Lung (tissue), 12 donors: ENCODE data around the gene IRF8. TPM values are rescaled to one million over a fixed set of nuclear protein-coding genes. Genes with fewer than 3 reads are reported as not detected.

ENCODE experiments used
- ATAC-seq: fragments of 200-7000 bp; cut with Tn5 transposase; one replicate; pipeline ENCODE4 v1.9.1; 2020; ENCODE audit warnings: moderate number of reproducible peaks; ENCODE audit not compliant: insufficient read depth, low FRiP score
- DNase-seq, 3 donors: peaks; one replicate each; pipeline ENCODE4 v3.0.0-alpha.2; 2013 to 2017
- H3K27ac ChIP-seq, 2 donors: one replicate each; pipeline ENCODE4 v1.5.1; 2013; ENCODE audit warnings: mild to moderate bottlenecking in 2 of 2, moderate library complexity in 2 of 2, control low read depth in 1 of 2, inconsistent platforms in 1 of 2, low read depth in 1 of 2, low read length in 1 of 2
- H3K27me3 ChIP-seq, 3 donors: one replicate each; pipeline ENCODE4 v1.5.1; 2013; ENCODE audit warnings: low read length in 2 of 3; ENCODE audit not compliant: control insufficient read depth in 3 of 3, insufficient read depth in 3 of 3
- H3K36me3 ChIP-seq, 4 donors: one replicate each; pipeline ENCODE4 v1.5.1; 2013; ENCODE audit warnings: low read length in 4 of 4, mild to moderate bottlenecking in 1 of 4, moderate library complexity in 1 of 4; ENCODE audit not compliant: control insufficient read depth in 4 of 4, insufficient read depth in 4 of 4
- H3K4me1 ChIP-seq, 5 donors: one replicate each; pipeline ENCODE4 v1.5.1; 2013; ENCODE audit warnings: low read length in 5 of 5, mild to moderate bottlenecking in 2 of 5, moderate library complexity in 1 of 5; ENCODE audit not compliant: control insufficient read depth in 5 of 5, insufficient read depth in 5 of 5
- H3K4me3 ChIP-seq: one replicate; pipeline ENCODE4 v1.5.1; 2013; ENCODE audit warnings: mild to moderate bottlenecking, control low read depth, moderate library complexity
- H3K9ac ChIP-seq, 2 donors: one replicate each; pipeline ENCODE4 v1.5.1; 2013; ENCODE audit warnings: low read length in 2 of 2, control low read depth in 1 of 2; ENCODE audit not compliant: insufficient read depth in 1 of 2
- H3K9me3 ChIP-seq, 4 donors: one replicate each; pipeline ENCODE4 v1.5.1; 2013; ENCODE audit warnings: low read length in 3 of 4, mild to moderate bottlenecking in 1 of 4, moderate library complexity in 1 of 4; ENCODE audit not compliant: control insufficient read depth in 4 of 4, insufficient read depth in 3 of 4
- CTCF ChIP-seq: IDR thresholded peaks from 2 replicates; pipeline ENCODE4 v1.5.1; 2012; ENCODE audit warnings: mild to moderate bottlenecking; ENCODE audit errors: control extremely low read depth, extremely low read depth
- WGBS, 2 donors: extraction: QIAGEN DNeasy Blood & Tissue Kit; methylation state at CpG; one replicate each; pipeline ENCODE4 v1.1.7; 2013; 5-methylcytosine and 5-hydroxymethylcytosine counted together
- polyA plus RNA-seq, 2 donors: library from polyadenylated mRNA; stranded (reverse); fragments of 200-250 nt; gene quantifications; one replicate each; pipeline ENCODE4 v1.2.1, GENCODE V29; 2013
- total RNA-seq, 2 donors: library from RNA; depleted of rRNA in 1 of 2; stranded (reverse); fragments of >200 nt in 1 of 2; gene quantifications; one replicate each; pipeline ENCODE4 v1.2.1, GENCODE V29; 2014 to 2021
- donor health status: control.
- donor health status: control.
- donor health status: Bipolar disorder and iron deficiency.
- donor health status: healthy.
- donor health status: DM: yes; HTN: yes; CAD: no.

The IRF8 gene
- total and polyA plus RNA-seq, 4 donors: 7.3 to 48.3 (median 37.0) TPM

DNA sequence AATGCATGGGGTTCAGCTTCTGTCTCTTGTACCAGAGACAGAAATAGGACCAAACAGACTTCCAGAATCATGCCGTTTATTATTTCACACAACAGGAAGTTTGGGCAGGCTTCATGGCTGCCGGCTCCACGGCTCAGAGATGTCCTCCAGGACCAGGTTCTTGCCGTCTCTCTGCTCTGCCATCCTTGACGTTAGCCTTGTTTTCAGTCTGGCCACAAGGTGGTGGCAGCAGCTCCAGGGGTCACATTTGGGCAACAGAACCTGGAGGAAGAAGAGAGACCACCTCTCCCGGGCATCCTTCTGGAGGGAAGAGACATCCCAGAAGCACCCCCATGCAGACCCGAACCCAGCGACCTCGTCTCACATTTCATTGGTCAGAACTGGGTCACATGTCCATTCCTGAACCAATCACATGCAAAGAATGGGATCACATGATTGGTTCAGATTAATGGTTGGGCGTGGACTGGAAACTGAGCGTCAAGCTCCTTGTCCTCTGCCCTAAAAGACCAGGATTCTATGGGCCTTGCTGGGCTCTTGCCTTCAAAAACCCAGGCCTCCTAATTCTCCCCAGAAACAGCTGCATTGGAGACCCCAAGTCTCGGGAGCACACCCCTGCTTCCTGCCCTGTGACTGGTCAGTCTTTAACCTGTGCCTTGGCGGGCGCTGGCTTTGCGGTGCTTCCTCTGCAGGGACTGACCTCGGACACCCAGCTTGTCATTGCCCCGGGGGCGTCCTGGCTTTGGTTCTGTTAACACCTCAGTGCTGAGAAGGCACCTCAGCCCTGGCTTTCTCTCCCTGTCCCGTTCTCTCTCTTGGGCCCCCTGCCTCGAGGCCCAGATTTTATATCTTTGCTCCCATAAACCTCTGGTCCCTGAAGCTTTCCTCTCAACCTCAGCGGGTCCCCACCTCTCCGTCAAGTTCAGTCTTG lies 63.3 kb downstream of the IRF8 start:
- H3K27me3 ChIP-seq: no peaks in the 10 kb centered on the region
- H3K4me3 ChIP-seq: no peak overlapping the region
- DNase-seq (no peak), ATAC-seq (no peak)
- H3K9ac ChIP-seq: no peak overlapping the region
- no peak overlapping the region for H3K27ac ChIP-seq
- no peaks in the 10 kb centered on the region for H3K36me3 ChIP-seq
- TF ChIP-seq CTCF: no peak
- peaks cover 0 to 3% (median 0%) of the 10 kb centered on the region in 4 donors for H3K9me3 ChIP-seq
- WGBS, 2 donors: 87 to 92% methylated on average over 22 of the region's 22 CpGs
- peaks cover 0 to 14% (median 0%) of the 10 kb centered on the region in 5 donors for H3K4me1 ChIP-seq

- peak; percentile 91 to 96 (median 93) for DNase-seq
- Histone ChIP-seq H3K9ac (peak overlapping the region in 1 of 2 donors; percentile 18), H3K36me3 (no peaks in the 10 kb centered on the region), H3K4me3 (no peak overlapping the region), H3K27me3 (no peaks in the 10 kb centered on the region), H3K9me3 (peaks cover 0 to 3% (median 0%) of the 10 kb centered on the region in 4 donors), H3K27ac (peak overlapping the region in 1 of 2 donors; percentile 14), H3K4me1 (peaks cover 0 to 14% (median 0%) of the 10 kb centered on the region in 5 donors)
- no peak for TF ChIP-seq CTCF
- ATAC-seq: no peak
- WGBS, 2 donors: 36 to 61% methylated on average over 10 of the region's 10 CpGs
Measured at GRCh38 chr16:85963753-85964285, 64.9 kb downstream of the IRF8 start.

- 84 to 85% methylated on average over 7 of the region's 7 CpGs for WGBS, 2 donors
- H3K9ac ChIP-seq: no peak overlapping the region
- no peak for ATAC-seq
Measured at GRCh38 chr16:85965125-85965524, 66.2 kb downstream of the IRF8 start.

More at GRCh38 chr16:85965125-85965524, 66.2 kb downstream of the IRF8 start:
- no peak for TF ChIP-seq CTCF
- H3K4me3 ChIP-seq: no peak overlapping the region
- no peak for DNase-seq
- H3K27me3 ChIP-seq: no peaks in the 10 kb centered on the region
- H3K36me3 ChIP-seq: no peaks in the 10 kb centered on the region
- H3K27ac ChIP-seq: no peak overlapping the region
- H3K9me3 ChIP-seq: peaks cover 0 to 3% (median 0%) of the 10 kb centered on the region in 4 donors
- H3K4me1 ChIP-seq: peaks cover 0 to 24% (median 6%) of the 10 kb centered on the region in 5 donors
